SK-N-SH (cell line): Measurements from ENCODE around the gene RASSF1. TPM values are rescaled to one million over a fixed set of nuclear protein-coding genes. Genes with fewer than 3 reads are reported as not detected.

Experiments
- CTCF ChIA-PET: fragments of 300-600, 350-600 bp; formaldehyde crosslinking; extraction: SDS; loops from one replicate; lab custom pipeline; 2021; lab: Yijun Ruan, JAX
- POLR2A ChIA-PET: fragments of 350-600 bp; sonication (Branson Sonifier 250); formaldehyde crosslinking; extraction: SDS; loops from one replicate; lab custom pipeline; 2020; ENCODE audit warnings: antibody characterized with exemption, inconsistent platforms; lab: Yijun Ruan, JAX
- DNase-seq: peaks from one replicate; pipeline ENCODE4 v3.0.0; 2012
- H2AFZ ChIP-seq: fragments of 200-600 bp; sonication (generic); 2 replicates; pipeline ENCODE4 v1.8.1; 2016; ENCODE audit warnings: antibody characterized with exemption, mild to moderate bottlenecking, low read depth
- H3F3A ChIP-seq: fragments of 200-600 bp; sonication (generic); replicated peaks from 2 replicates; pipeline ENCODE3; 2016; ENCODE audit warnings: antibody characterized with exemption, mild to moderate bottlenecking; ENCODE audit not compliant: insufficient read depth
- H3K27ac ChIP-seq, 2 experiments: fragments of 200-500 bp in 1 of 2; fragments of 200-600 bp in 1 of 2; sonication (Bioruptor generic) in 1 of 2; sonication (generic), shearing (Covaris generic) in 1 of 2; 2 replicates each; pipeline versions ENCODE4 v1.5.1 to v1.6.1; 2014 to 2016; ENCODE audit warnings: low read depth in 2 of 2, inconsistent platforms in 1 of 2, low read length in 1 of 2, mild to moderate bottlenecking in 1 of 2, mixed read lengths in 1 of 2
- H3K27me3 ChIP-seq: fragments of 200-600 bp; sonication (generic), shearing (Covaris generic); 2 replicates; pipeline ENCODE4 v1.6.1; 2016; ENCODE audit warnings: mixed run types; ENCODE audit not compliant: insufficient read depth
- H3K36me3 ChIP-seq, 2 experiments: fragments of 200-500 bp in 1 of 2; fragments of 200-600 bp in 1 of 2; sonication (Bioruptor generic) in 1 of 2; sonication (generic) in 1 of 2; replicated peaks in 1 of 2; 2 replicates each; pipeline versions ENCODE3 to v1.5.1; 2014 to 2016; ENCODE audit warnings: low read length in 1 of 2, mild to moderate bottlenecking in 1 of 2; ENCODE audit not compliant: insufficient read depth in 2 of 2, control insufficient read depth in 1 of 2
- H3K4me1 ChIP-seq, 2 experiments: fragments of 200-500 bp in 1 of 2; fragments of 200-600 bp in 1 of 2; sonication (Bioruptor generic) in 1 of 2; sonication (generic), shearing (Covaris generic) in 1 of 2; 2 replicates each; pipeline versions ENCODE4 v1.5.1 to v1.6.1; 2014 to 2016; ENCODE audit warnings: low read depth in 1 of 2, low read length in 1 of 2, mixed run types in 1 of 2; ENCODE audit not compliant: insufficient read depth in 2 of 2, control insufficient read depth in 1 of 2
- H3K4me2 ChIP-seq: fragments of 200-600 bp; sonication (generic), shearing (Covaris generic); 2 replicates; pipeline ENCODE4 v1.6.1; 2017; ENCODE audit warnings: mixed run types
- H3K4me3 ChIP-seq, 2 experiments: fragments of 200-500 bp in 1 of 2; fragments of 200-600 bp in 1 of 2; sonication (Bioruptor generic) in 1 of 2; sonication (generic), shearing (Covaris generic) in 1 of 2; 2 replicates each; pipeline versions ENCODE4 v1.5.1 to v1.8.1; 2014 to 2016; ENCODE audit warnings: low read depth in 2 of 2, inconsistent platforms in 1 of 2, low read length in 1 of 2, mild to moderate bottlenecking in 1 of 2, mixed read lengths in 1 of 2, moderate library complexity in 1 of 2
- H3K79me2 ChIP-seq: fragments of 200-600 bp; sonication (generic); 2 replicates; pipeline ENCODE4 v1.8.1; 2017; ENCODE audit warnings: mild to moderate bottlenecking; ENCODE audit not compliant: insufficient read depth
- H3K9ac ChIP-seq: fragments of 200-600 bp; sonication (generic); 2 replicates; pipeline ENCODE4 v1.6.1; 2017; ENCODE audit warnings: mixed run types
- H3K9me2 ChIP-seq: fragments of 200-600 bp; sonication (generic); 2 replicates; pipeline ENCODE4 v1.6.1; 2017; ENCODE audit warnings: mixed run types
- H3K9me3 ChIP-seq: fragments of 200-600 bp; sonication (generic); 2 replicates; pipeline ENCODE4 v1.6.1; 2017; ENCODE audit warnings: mixed run types, mild to moderate bottlenecking, moderate library complexity
- H4K20me1 ChIP-seq: fragments of 200-600 bp; sonication (generic); 2 replicates; pipeline ENCODE4 v1.6.1; 2017; ENCODE audit warnings: mild to moderate bottlenecking, mixed run types; ENCODE audit not compliant: insufficient read depth
- FOXJ3 ChIP-seq: sonication (generic); formaldehyde crosslinking; IDR thresholded peaks from 2 replicates; pipeline ENCODE4 v1.5.1; 2020; ENCODE audit warnings: mild to moderate bottlenecking, missing genetic modification reagents
- FOXM1 ChIP-seq: IDR thresholded peaks from 2 replicates; pipeline ENCODE4 v1.4.0; 2012; ENCODE audit warnings: low read depth, mild to moderate bottlenecking
- GABPA ChIP-seq: IDR thresholded peaks from 2 replicates; pipeline ENCODE4 v1.4.0; 2012; ENCODE audit warnings: low read depth, mild to moderate bottlenecking
- GATA2 ChIP-seq: sonication (generic); formaldehyde crosslinking; IDR thresholded peaks from 2 replicates; pipeline ENCODE4 v1.5.0; 2020; ENCODE audit warnings: mild to moderate bottlenecking, missing genetic modification reagents
- JUND ChIP-seq: IDR thresholded peaks from 2 replicates; pipeline ENCODE4 v1.4.0; 2012
- MXI1 ChIP-seq: IDR thresholded peaks from 2 replicates; pipeline ENCODE4 v1.6.1; 2012; ENCODE audit warnings: mild to moderate bottlenecking, low read depth, low read length, improper control_type of control experiment
- POLR2AphosphoS5 ChIP-seq: IDR thresholded peaks from 2 replicates; pipeline ENCODE4 v1.6.1; 2012; ENCODE audit warnings: low read depth, low read length
- SMC3 ChIP-seq: IDR thresholded peaks from 2 replicates; pipeline ENCODE4 v1.6.1; 2012; ENCODE audit warnings: low read depth, low read length, improper control_type of control experiment
- TEAD4 ChIP-seq: IDR thresholded peaks from 2 replicates; pipeline ENCODE4 v1.4.0; 2012; ENCODE audit warnings: mild to moderate bottlenecking, borderline replicate concordance; ENCODE audit not compliant: insufficient read depth
- WGBS: methylation state at CpG from one replicate; pipeline ENCODE4 v1.1.6; 2017; ENCODE audit warnings: low lambda C conversion rate; 5-methylcytosine and 5-hydroxymethylcytosine counted together
- polyA plus RNA-seq, 3 experiments: library from polyadenylated mRNA; depleted of rRNA; stranded (reverse); fragments of >200 nt; gene quantifications; 2 replicates each; pipeline ENCODE4 v1.2.3, GENCODE V29; 2012
- TF ChIP-seq, protein P1 (sequence below): IDR thresholded peaks from 2 replicates; pipeline ENCODE4 v1.4.0; 2012; ENCODE audit warnings: low read depth, borderline replicate concordance
- TF ChIP-seq, protein P2 (sequence below): fragments of 150-350 bp; IDR thresholded peaks from 2 replicates; pipeline ENCODE4 v1.6.1; 2016; ENCODE audit warnings: mild to moderate bottlenecking, low read depth, low read length
- TF ChIP-seq, protein P3 (sequence below): fragments of 200-600 bp; sonication (generic); IDR thresholded peaks from 2 replicates; pipeline ENCODE4 v1.6.1; 2017; ENCODE audit warnings: antibody characterized with exemption, mild to moderate bottlenecking, moderate library complexity
- TF ChIP-seq, protein P4 (sequence below): IDR thresholded peaks from 2 replicates; pipeline ENCODE4; 2012
- TF ChIP-seq, protein P5 (sequence below): fragments of 150-350 bp; IDR thresholded peaks from 2 replicates; pipeline ENCODE4 v1.6.1; 2017; ENCODE audit warnings: antibody characterized with exemption, low read length, low read depth, borderline replicate concordance

The RASSF1 gene
- polyA plus RNA-seq, 1 of the 3 experiments (the other 2 are of a cell fraction), result 28.1 TPM

DNA sequence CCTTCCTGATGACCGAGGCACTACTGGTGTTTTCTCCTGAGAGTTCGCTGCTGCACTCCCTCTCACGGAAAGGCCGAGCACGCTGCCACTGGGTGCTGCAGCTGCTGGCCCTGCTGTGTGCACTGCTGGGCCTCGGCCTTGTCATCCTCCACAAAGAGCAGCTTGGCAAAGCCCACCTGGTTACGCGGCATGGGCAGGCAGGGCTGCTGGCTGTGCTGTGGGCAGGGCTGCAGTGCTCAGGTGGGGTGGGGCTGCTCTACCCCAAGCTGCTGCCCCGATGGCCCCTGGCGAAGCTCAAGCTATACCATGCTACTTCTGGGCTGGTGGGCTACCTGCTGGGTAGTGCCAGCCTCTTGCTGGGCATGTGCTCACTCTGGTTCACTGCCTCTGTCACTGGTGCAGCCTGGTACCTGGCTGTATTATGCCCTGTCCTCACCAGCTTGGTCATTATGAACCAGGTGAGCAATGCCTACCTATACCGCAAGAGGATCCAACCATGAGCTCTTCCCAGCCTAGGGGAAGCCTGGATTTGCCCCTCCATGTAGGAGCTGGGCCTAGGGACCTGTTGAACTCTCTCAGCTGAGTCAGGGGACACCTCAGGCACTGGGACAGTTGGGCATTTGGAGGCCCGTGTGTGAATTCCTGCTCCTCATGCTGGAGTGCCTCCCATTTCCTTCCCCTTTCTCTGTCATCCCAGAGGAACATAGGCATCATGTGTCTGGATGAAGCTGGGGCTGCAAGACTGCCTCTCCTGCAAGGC, 12.8 kb upstream of the RASSF1 start:
- Histone ChIP-seq H3K27ac (peak overlapping the region; percentile 20 to 21; a peak in 1 of 4 replicates), H3K4me2 (no peak overlapping the region), H3K79me2 (peaks cover 88% of the 10 kb centered on the region), H3K4me1 (peaks cover 19 to 74% of the 10 kb centered on the region in 2 experiments; a peak in 2 of 4 replicates), H3F3A (peaks cover 7% of the 10 kb centered on the region), H3K9me2 (no peaks in the 10 kb centered on the region), H3K4me3 (no peak overlapping the region), H3K9ac (no peak overlapping the region), H3K36me3 (peaks cover 21 to 52% of the 10 kb centered on the region in 2 experiments), H3K9me3 (no peaks in the 10 kb centered on the region), H4K20me1 (peaks cover 57% of the 10 kb centered on the region), H3K27me3 (no peaks in the 10 kb centered on the region), H2AFZ (no peak overlapping the region)
- ChIA-PET POLR2A (interaction anchor here (0.7 to 4.6 kb wide), 5 partner anchors 9 to 214 kb away, joined by 3 to 13 read pairs (median 6); partner anchors contain the start of gene C3orf18), CTCF (interaction anchor here (0.7 to 6.4 kb wide), 18 partner anchors 15 to 262 kb away, joined by 3 to 57 read pairs (median 5); partner anchors contain the start of gene HYAL1)
- TF ChIP-seq FOXJ3 (CRISPR knock-in tag), result no peak
- no peak for TF ChIP-seq MXI1
- TF ChIP-seq FOXM1, result no peak
- TF ChIP-seq GABPA, result no peak
- no peak for TF ChIP-seq TEAD4
- TF ChIP-seq, protein P1, sequence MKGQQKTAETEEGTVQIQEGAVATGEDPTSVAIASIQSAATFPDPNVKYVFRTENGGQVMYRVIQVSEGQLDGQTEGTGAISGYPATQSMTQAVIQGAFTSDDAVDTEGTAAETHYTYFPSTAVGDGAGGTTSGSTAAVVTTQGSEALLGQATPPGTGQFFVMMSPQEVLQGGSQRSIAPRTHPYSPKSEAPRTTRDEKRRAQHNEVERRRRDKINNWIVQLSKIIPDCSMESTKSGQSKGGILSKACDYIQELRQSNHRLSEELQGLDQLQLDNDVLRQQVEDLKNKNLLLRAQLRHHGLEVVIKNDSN, result no peak
- TF ChIP-seq, protein P2, sequence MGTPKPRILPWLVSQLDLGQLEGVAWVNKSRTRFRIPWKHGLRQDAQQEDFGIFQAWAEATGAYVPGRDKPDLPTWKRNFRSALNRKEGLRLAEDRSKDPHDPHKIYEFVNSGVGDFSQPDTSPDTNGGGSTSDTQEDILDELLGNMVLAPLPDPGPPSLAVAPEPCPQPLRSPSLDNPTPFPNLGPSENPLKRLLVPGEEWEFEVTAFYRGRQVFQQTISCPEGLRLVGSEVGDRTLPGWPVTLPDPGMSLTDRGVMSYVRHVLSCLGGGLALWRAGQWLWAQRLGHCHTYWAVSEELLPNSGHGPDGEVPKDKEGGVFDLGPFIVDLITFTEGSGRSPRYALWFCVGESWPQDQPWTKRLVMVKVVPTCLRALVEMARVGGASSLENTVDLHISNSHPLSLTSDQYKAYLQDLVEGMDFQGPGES, result no peak
- TF ChIP-seq SMC3, result no peak
- no peak for TF ChIP-seq JUND
- TF ChIP-seq POLR2AphosphoS5, result no peak
- TF ChIP-seq GATA2 (CRISPR knock-in tag), result no peak
- 82% methylated on average over 7 of the region's 12 CpGs for WGBS
- DNase-seq, result no peak

DNA sequence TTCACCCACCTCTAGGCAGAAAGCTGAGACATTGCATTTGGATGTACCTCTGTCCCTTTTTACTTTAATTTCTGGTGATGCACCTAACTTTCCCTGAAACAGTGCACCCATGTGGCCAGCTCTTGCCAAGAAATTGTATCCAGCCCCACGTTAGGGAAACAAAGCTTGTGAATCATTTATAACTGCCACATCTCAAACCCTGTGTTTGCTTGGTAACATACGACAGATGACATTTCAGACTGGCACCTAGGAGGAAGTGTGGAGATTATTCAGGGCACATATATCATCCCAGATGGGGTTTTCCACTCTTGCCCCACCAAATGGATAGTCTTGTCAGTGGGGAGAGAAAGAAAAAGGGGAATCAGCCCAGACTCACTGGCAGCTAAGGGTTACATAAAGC, 12.1 kb upstream of the RASSF1 start:
- Histone ChIP-seq H2AFZ (no peak overlapping the region), H3K9ac (no peak overlapping the region), H3K4me2 (no peak overlapping the region), H3K27me3 (no peaks in the 10 kb centered on the region), H3K9me3 (no peaks in the 10 kb centered on the region), H3K4me3 (no peak overlapping the region), H3F3A (peaks cover 10% of the 10 kb centered on the region), H3K4me1 (peaks cover 19 to 74% of the 10 kb centered on the region in 2 experiments; a peak in 2 of 4 replicates)
- DNase-seq, result no peak
- CTCF ChIA-PET, result interaction anchor here (0.7 to 6.4 kb wide), 14 partner anchors 15 to 196 kb away, joined by 3 to 57 read pairs (median 6); no protein-coding TSS in a partner anchor
- TF ChIP-seq, protein P3, sequence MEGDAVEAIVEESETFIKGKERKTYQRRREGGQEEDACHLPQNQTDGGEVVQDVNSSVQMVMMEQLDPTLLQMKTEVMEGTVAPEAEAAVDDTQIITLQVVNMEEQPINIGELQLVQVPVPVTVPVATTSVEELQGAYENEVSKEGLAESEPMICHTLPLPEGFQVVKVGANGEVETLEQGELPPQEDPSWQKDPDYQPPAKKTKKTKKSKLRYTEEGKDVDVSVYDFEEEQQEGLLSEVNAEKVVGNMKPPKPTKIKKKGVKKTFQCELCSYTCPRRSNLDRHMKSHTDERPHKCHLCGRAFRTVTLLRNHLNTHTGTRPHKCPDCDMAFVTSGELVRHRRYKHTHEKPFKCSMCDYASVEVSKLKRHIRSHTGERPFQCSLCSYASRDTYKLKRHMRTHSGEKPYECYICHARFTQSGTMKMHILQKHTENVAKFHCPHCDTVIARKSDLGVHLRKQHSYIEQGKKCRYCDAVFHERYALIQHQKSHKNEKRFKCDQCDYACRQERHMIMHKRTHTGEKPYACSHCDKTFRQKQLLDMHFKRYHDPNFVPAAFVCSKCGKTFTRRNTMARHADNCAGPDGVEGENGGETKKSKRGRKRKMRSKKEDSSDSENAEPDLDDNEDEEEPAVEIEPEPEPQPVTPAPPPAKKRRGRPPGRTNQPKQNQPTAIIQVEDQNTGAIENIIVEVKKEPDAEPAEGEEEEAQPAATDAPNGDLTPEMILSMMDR, result peak; percentile 49
- TF ChIP-seq, protein P4, sequence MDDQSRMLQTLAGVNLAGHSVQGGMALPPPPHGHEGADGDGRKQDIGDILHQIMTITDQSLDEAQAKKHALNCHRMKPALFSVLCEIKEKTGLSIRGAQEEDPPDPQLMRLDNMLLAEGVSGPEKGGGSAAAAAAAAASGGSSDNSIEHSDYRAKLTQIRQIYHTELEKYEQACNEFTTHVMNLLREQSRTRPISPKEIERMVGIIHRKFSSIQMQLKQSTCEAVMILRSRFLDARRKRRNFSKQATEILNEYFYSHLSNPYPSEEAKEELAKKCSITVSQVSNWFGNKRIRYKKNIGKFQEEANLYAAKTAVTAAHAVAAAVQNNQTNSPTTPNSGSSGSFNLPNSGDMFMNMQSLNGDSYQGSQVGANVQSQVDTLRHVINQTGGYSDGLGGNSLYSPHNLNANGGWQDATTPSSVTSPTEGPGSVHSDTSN, result peak; percentile 28; the same call in 1 of the 2 replicates
- TF ChIP-seq, protein P5, sequence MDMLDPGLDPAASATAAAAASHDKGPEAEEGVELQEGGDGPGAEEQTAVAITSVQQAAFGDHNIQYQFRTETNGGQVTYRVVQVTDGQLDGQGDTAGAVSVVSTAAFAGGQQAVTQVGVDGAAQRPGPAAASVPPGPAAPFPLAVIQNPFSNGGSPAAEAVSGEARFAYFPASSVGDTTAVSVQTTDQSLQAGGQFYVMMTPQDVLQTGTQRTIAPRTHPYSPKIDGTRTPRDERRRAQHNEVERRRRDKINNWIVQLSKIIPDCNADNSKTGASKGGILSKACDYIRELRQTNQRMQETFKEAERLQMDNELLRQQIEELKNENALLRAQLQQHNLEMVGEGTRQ, result no peak
- TF ChIP-seq, all 33 proteins: peak for 2
- Histone ChIP-seq H3K36me3 (peaks cover 18 to 56% of the 10 kb centered on the region in 2 experiments), H3K27ac (0 out of 4 replicates have a peak overlapping the region, but pooled peaks have one; percentile 20 to 21), H3K9me2 (no peaks in the 10 kb centered on the region), H4K20me1 (peaks cover 51% of the 10 kb centered on the region), H3K79me2 (peaks cover 82% of the 10 kb centered on the region)
- 26% methylated on average over 2 of the region's 2 CpGs for WGBS
- POLR2A ChIA-PET, result interaction anchor here (0.6 to 4.6 kb wide), 4 partner anchors 10 to 536 kb away, joined by 3 to 13 read pairs (median 6); no protein-coding TSS in a partner anchor
